ENCODE results near the gene CTTN.
"Not testable (repeated sequence)": the region's sequence is repeated elsewhere in the genome, so short reads cannot be mapped to it uniquely, and the experiment has no call there.

CTTN gene

DNA sequence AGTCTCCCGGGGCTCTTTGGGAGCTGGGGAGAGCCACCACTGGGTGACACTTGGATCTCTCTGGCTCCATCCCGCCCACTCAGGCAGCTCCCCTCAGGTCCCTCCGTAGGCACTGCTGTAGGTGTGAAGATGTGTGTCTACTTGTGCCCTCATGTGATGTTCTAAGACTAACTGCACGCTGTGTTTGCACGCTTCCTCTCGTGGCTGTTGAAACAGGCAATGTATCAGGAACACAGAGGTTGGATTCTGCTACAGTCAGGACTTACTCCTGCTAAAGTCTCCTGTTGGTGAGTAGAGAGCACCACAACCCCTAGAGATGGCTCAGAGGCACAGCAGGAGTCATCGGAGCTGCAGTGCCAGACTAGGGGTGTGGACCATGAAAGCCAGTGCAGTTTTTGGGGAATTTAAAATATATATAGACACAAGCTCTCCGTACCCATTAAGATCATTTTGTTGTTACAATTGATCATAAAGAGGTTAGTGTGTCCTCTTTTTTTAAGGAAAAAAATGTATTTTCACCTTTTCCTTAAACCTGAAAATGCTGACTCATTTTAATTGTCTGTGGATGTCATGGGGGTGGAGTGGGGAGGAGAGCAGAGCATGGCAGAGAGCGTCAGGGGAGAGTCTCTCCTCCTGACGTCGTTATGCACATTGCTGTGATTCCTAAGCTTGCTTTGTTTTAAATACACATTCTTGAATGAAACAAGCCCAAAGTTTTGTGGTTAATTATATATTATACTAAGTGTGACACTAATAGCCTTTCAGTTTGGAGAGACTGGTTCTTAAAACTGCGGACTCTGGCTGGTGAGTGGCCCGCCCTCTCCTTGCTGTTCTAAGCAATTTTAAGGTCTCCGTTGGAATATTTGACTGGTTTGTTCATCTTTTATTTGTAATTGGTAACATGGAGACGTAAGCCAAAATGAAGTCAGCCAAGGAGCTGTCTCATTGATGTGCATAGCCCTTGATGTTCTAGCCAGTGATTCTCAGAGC lies 16.2 kb upstream of the CTTN start:
- no peak for DNase-seq (ENCODE audit: low spot score)

DNA sequence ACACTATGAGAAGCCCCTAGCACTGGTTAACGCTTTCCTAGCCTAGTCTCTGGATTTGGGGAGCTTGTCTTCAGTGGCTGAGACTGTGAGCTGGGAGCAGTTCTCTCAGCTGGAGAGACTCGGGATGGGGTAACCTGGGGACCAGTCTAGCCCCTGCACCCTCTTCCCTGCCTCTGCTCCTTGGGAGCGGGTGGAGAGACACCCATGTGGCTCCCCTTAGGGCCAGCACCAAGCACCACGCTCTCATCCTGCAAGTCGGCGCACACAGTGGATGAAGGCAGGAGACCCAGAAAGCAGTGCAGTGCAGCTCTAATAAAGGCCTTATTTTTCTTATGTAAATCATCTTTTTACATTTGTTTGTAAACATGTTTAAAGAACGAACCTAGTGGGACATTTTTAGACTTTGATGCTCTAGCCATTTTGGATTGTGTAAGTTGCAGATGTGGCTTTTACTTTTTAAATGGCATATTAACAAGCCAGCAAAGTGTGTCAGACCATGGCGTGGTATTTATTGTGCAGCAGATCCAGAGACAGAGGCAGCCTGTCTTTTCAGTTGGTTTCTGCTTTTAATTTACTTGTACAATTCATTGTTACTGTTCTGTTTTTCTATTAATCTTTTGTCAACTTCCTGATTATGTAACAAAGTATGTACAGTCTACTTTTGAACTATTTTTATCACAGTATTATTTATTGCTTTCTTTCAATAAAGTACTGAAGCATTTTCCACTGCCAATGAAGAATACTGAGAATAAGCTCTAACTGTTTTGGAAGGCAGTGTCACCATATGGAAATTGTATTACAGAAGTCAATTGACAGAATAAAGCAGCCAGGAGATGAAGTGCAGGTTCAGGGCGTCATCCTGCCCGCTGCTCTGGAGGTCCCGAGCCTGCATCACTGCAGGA lies 14.4 kb upstream of the CTTN start:
- DNase-seq (ENCODE audit: low spot score): no peak

DNA sequence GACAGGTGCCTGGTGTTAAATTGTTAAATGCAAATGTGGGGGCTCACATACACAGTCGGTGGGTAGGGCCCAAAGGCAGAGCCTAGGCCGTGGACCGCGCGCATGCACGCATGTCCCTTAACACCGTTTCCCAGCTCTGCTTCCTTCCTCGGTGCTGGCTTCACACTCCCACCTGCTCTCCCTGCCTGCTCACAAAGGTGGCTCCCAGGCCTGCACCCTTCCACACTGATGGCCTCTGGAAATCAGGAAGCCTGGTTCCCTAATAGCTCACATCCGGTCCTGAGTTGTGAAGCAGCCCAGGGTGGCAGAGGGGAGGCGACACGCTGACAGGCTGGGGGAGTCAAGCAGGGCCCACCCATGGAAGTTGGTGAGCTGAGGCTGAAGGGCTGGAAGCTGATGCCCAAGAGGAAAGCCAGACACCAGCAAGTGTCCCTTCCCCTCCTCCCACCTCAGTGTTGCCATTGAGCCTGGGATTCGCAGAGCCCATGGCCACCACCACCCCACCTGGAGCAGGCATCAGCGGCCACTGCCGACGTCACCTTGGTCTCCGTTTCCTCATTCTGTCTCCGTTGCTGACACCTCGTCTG lies 13.7 kb upstream of the CTTN start:
- DNase-seq (ENCODE audit: low spot score): no peak

DNA sequence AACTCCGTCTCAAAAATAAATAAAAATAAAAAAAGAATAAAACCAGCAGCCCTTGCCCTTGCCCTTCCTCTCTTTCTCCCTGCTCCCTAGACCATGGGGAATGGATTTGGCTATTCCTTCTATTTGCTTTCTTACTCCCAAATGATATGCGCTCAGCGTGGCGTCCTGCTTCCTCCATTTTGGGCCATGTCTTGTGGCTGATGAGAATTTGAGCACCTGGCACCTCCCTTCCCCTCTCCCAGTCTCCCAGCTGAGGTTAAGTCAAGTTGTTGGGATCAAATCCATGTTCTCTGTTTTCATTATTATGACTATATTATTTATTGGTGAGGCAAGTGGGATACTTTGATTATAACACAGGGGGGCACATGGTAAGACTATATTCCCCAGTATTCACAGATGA lies 10.8 kb upstream of the CTTN start:
- no peak for DNase-seq (ENCODE audit: low spot score)

DNA sequence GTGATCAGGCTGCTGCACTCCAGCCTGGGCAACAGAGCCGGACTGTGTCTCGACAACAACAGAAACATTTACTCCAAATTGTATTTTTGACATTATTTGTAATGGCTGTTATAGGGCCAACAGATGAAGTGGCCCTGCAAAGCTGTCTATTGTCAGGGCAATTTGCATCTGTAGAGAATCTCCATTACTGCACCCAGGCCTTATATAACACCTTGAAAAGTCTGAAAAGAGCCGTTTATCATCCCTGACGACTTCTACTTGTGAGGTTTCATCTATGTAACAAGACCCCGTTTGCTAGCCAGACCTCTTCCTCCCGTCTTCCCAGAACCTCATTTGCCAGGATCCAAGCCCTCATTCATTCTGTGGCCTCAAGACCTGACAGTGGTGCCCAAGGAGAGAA lies 9.1 kb upstream of the CTTN start:
- DNase-seq (ENCODE audit: low spot score): no peak

DNA sequence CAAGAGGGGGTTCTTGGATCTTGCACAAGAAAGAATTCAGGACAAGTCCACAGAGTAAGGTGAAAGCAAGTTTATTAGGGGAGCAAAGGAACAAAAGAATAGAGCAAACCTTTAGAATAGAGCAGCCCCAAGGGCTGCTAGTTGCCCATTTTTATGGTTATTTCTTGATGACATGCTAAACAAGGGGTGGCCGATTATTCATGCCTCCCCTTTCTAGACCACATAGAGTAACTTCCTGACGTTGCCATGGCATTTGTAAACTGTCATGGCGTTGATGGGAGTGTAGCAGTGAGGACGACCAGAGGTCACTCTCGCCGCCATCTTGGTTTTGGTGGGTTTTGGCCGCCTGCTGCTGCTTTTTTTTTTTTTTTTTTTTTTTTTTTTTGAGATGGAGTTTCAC lies 7.4 kb upstream of the CTTN start:
- not testable (repeated sequence) for DNase-seq (ENCODE audit: low spot score)

DNA sequence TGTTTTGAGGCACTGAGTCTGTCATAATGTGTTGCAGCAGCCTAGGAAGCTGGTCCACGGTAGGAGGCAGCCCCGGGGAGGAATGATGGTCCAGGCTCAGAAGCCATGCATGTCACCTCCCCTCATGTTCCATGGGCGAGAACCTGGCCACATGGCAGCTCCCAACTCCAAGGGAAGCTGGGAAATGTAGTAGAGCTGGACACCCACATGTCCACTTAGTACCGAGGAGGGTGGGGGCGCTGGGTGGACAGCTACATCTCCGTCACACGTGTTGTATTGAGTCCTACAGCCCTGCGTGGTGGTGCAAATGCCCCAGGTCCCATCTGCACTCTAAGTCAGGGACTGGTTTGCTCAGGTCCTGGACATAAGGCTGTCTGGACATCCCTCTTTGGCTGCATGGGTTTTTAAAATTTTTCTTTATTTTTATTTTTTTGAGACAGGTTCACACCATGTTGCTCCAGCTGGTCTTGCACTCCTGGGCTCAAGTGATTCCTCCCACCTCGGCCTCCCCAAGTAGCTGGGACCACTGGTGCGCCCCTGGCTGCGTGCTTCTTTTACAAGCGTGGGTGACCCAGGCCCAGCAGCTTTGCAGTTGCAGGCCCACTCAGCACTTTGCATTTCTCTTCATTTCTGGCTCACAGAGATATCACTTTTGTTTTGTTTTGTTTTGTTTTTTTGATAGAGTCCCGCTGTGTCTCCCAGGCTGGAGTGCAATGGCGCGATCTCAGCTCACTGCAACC lies 3.9 kb upstream of the CTTN start:
- DNase-seq (ENCODE audit: low spot score): no peak

DNA sequence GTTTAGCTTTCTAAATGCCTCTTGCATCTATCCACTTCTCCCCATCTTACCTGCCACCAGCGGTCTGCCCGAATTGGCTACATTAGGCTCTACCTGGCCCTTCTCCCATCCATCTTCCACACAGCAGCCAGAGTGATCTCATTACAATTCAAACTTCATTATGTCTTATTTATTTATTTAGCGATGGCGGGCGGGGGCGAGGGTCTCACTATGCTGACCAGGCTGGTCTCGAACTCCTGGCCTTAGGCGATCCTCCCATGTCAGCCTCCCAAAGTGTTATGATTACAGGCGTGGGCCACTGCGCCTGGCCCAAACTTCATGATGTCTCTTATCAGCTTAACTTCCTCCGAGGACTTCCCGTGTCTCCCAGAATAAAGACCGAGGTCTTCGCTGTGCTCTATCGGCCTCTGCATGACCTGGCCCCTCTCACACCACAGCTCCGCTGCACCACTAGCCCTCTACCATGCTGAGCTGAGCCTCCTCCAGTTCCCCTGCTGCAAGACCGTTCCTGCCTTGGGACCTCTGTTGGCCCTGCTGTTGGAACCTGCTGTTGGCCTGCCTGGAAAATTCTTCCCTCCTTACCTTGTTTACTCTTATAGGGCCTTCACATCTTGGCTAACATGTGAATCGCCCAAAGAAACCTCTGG lies 870 bp upstream of the CTTN start:
- DNase-seq (ENCODE audit: low spot score): no peak

DNA sequence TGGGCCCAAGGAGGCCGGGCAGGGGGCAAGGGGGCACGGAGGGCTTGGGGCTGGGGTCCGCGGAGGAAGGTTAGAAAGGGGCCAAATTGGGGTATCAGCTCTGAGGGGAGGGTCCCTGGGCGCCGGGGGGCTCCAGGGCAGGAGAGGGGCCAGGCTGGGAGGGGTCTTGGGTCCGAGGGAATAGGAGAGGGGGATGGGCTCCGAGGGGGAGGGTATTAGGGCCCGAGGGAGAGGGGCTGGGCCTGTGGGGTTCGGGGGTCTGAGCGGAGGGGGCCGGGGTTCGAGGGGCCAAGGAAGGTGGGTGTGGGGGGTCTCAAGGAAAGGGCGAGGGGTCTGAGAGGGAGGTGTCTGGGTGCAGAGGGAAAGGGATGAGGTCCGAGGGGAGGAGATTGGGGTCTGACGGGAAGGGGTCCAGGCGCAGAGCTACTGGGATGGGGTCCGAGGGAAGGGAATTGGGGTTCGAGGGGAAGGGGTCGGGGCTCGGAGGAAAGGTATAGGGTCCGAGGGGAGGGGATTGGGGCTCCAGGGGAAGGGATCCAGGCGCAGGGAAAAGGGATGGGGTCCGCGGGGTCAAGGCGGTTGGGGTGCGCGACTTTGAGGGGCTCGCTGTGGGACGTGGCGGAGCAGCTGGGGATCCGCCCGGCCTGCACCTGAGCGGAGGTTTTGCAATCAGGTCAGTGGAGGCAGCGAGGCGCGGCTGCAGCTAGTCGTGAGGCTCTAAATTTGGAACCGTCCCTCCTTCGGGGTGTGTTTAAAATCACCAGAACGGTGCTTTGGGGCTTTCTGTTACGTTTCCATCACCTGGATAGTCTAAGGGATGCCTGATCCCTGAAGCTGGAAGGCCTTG lies 728 bp downstream of the CTTN start:
- no peak for DNase-seq (ENCODE audit: low spot score)

DNA sequence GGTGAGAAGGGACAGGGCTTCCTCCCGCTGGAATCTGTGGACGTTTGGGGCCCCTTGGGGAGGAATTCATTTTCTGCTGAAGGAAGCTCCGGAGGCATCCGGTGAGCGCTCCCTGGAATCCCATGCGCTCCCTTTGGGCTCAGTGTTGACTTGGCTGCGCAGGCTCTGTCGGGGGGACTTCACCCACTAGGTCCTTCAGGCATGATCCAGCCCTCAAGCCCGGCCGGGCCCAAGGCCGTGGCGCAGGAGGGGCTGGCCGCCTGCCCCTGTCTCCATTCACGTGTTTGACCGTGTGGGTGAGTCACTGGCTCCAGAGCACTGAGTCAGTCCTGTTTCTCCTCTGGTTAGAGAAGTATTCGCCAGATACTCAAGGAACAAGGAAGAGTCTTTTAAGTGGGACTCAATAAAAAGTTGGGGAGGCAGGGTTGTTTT lies 1.4 kb downstream of the CTTN start:
- no peak for DNase-seq (ENCODE audit: low spot score)

DNA sequence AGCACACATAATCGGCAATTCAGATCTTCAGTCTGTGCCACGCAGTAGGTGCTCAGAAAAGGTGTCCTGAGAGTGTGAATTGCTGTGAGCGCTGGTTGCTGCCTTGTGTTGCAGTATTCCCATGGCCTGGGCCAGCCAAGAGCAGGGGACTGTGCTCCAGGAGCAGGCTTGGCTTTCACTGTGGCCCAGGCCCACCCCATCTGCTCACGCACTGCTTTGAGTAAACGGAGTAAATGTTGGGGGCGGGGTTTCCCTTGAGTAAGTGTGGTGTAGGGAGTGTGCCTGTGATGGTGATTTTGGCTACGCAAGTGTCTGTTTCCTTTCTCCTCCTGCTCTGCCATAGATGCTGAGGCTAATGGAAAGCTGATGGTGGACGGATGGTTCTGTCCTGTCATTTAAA lies 2.3 kb downstream of the CTTN start:
- no peak for DNase-seq (ENCODE audit: low spot score)

DNA sequence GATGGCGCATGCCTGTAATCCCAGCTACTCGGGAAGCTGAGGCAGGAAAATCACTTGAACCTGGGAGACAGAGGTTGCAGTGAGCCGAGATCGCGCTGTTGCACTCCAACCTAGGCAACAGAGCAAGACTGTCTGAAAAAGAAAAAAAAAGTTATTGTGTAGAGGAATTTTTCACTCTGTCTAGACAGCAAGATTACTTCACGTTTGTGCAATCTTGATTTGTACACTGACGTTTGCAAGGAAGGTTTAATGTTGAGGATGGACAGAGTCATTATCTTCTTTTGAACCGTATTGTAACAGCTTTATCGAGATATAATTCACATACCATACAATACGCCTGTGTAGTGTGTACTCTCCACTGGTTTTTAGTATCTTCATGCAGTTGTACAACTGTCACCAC lies 3.7 kb downstream of the CTTN start:
- DNase-seq (ENCODE audit: low spot score): no peak

DNA sequence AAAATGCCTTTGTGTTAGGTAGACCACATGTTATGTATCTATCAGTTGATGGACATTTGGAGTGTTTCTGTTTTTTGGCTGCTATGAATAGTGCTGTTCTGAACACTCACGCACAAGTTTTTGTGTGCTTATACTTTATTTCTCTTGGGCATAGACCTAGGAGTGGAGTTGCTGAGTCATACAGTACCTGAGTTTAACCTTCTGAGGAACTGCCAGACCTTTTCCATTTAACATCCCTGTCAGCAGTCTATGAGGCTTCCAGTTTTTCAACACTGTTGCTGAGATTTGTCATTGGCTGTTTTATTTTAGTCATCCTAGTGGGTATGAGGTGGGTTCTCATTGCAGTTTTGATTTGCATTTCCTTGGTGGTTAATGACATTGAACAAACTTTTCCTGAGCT lies 4.4 kb downstream of the CTTN start:
- DNase-seq (ENCODE audit: low spot score): no peak

DNA sequence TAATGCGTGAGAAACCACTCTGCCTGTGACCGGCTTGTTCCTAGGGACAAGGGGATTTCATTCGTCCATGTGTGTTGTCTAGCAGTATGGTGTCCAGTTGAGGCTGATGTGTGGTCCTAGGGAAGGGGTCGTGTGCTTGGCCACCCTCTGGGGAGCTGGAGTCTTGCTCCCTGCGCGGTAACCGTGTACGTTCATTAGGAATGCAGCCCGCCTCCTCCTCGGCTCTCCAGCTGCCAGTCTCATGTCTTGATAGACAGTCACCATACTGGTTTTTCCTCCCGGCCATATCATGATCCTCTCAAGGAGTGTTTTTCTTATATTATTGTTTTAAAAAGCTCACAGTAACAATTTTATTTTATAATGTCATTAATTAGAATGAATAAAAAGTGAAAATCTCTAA lies 5.9 kb downstream of the CTTN start:
- DNase-seq (ENCODE audit: low spot score): no peak

DNA sequence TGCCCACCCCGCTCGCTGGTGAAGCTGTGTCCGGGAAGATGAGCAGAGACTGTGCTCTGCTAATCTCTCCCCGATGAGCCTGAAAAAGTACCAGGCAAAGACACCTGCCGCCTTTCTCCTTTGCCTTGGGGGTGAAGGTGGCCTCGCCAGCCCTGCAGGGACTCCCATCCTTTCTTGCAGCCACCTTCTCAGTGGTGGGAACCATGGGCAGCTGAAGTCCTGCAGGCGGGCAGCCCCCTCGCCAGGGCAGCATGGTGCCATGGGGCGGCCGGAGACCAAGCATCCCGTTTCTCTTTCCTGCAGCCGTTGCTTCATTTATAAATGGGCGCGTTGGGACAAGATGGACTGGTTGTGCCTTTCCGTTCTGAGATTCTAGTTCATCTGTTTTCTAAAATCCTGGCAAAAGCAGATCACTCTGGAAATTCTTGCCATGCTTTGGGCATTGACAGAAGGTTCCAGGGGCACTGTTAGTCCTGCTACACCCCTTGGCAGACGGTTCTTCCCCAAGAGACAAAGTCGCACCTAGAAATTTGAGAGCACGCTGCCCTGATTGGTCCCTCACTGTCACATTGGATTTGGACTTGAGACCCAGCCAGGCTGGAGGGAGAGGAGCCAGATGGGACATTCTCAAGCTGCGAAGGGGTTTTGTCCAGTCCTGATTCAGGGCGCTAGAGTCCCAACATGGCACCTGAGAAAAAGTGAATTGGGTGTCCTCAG lies 7.5 kb downstream of the CTTN start:
- no peak for DNase-seq (ENCODE audit: low spot score)

DNA sequence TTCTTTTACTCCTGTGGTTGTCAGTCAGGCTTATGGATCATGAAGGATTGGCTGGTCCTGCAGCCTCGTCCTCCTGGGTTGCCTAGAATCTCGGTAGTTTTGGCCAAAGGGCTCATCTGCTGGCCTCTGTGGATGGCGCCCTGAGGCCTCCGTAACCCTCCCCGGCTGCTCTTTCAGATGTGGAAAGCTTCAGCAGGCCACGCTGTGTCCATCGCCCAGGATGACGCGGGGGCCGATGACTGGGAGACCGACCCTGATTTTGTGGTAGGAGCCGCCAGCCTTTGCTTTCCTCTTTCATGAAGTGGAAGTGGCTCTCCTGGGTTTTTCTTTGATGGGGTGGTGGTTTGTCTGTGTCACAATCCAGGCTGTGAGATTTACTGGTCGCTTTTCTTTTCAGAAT lies 8.8 kb downstream of the CTTN start:
- DNase-seq (ENCODE audit: low spot score): no peak

DNA sequence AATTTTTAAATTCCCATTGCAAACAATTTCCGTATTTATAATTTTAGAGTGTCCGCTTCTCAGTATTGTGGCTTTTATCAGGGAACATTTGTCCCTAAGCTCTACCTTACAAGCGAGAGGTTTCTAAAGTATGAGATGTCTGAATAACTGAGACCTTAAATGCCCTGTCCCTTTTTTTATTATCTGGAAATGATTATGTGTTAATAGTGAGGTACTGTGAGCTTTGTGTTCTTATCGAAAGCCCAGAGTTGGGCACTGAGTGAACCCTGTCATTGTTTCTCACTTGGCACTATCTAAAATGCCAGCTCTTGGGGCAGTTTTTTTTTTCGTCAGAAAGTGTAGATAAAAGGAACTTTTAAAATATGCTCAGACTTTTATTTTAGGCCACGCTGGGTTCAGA lies 9.5 kb downstream of the CTTN start:
- DNase-seq (ENCODE audit: low spot score): no peak

DNA sequence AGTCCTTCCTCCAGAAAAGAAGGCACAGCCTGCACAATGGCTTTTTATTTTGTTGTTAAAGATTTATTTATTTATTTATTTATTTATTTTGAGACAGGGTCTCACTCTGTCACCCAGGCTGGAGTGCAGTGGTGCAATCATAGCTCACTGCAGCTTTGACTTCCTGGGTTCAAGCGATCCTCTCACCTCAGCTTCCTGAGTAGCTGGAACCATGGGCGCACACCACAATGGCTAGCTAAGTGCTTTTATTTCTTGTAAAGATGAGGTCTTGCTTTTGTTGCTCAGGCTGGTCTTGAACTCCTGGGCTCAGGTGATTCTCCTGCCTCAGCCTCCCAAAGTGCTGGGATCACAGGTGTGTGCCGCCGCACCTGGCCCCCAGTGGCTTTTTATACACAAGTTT lies 10.0 kb downstream of the CTTN start:
- DNase-seq (ENCODE audit: low spot score): not testable (repeated sequence)

DNA sequence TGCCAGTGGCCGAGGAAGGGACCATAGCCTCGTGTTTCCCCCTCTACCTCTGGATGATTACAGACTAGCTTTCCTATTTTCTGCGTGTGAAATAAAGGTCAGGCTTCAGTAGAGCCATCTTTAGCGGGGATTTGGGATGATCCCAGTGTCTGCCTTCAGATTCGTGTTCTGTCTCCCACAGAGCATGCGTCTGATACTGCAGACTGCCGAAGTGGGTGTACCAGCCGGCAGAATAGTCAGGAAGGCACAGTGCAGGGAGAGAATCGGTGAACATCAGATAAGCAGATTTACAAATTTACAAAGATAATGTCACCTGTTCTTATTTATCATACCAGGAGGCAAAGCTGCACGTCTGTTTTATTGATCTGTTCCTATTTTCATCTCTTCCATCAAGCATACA lies 11.1 kb downstream of the CTTN start:
- no peak for DNase-seq (ENCODE audit: low spot score)

DNA sequence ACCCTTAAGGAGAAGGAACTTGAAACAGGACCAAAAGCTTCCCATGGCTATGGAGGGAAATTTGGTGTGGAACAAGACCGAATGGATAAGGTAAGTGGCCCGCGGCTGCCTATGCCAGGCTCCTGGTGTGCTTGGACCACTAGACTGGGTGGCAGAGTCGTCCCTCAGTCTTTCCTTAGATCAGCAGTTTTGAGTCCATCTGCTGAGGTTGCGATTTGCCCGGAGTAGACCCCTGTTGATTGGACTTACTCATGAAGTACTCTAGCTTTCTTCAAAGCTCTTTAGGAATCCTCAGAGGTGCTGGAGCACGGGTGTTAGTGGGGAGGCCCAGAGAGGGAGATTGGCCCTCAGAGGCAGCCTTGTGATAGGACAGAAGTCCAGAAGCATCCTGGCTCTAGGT lies 11.5 kb downstream of the CTTN start:
- DNase-seq (ENCODE audit: low spot score): no peak

Measured in CD4-positive, alpha-beta T cell treated with Interleukin-2 at 100 ng/mL for 4 hours (primary cell).